Neuronal stem cell (in vitro differentiated cells): ENCODE measurements around the gene TMIGD3.

Experiments used
- DNase-seq: peaks from one replicate; pipeline ENCODE4 v3.0.0-alpha.2; 2013; ENCODE audit warnings: low spot score
- H2AFZ ChIP-seq: one replicate; pipeline ENCODE4 v1.6.1; 2013; ENCODE audit warnings: mild to moderate bottlenecking, low read length, inconsistent platforms
- H2AK5ac ChIP-seq: 2 replicates; pipeline ENCODE4 v1.6.1; 2013; ENCODE audit warnings: low read depth, mild to moderate bottlenecking, inconsistent platforms, low read length, moderate library complexity, mixed read lengths
- H2BK120ac ChIP-seq: 2 replicates; pipeline ENCODE4 v1.6.1; 2013; ENCODE audit warnings: low read depth, mild to moderate bottlenecking, inconsistent platforms, low read length, moderate library complexity, mixed read lengths
- H2BK12ac ChIP-seq: one replicate; pipeline ENCODE4 v1.6.1; 2013; ENCODE audit warnings: low read length, inconsistent platforms
- H2BK15ac ChIP-seq: 2 replicates; pipeline ENCODE4 v1.6.1; 2013; ENCODE audit warnings: mild to moderate bottlenecking, low read length, inconsistent platforms, mixed read lengths
- H2BK5ac ChIP-seq: one replicate; pipeline ENCODE4 v1.6.1; 2013; ENCODE audit warnings: inconsistent platforms, mild to moderate bottlenecking, low read length, moderate library complexity
- H3K14ac ChIP-seq: one replicate; pipeline ENCODE4 v1.6.1; 2013; ENCODE audit warnings: low read length, inconsistent platforms
- H3K18ac ChIP-seq: 2 replicates; pipeline ENCODE4 v1.6.1; 2013; ENCODE audit warnings: low read length, inconsistent platforms
- H3K23ac ChIP-seq: 2 replicates; pipeline ENCODE4 v1.6.1; 2013; ENCODE audit warnings: low read depth, mild to moderate bottlenecking, mixed read lengths, low read length, inconsistent platforms; ENCODE audit not compliant: poor library complexity
- H3K27ac ChIP-seq: replicated peaks from 3 replicates; pipeline ENCODE4 v1.5.1; 2013; ENCODE audit warnings: low read length, inconsistent platforms
- H3K27me3 ChIP-seq, 3 experiments: 2 replicates each; pipeline ENCODE4 v1.6.1; 2013; ENCODE audit warnings: low read length in 3 of 3, mild to moderate bottlenecking in 2 of 3, inconsistent platforms in 1 of 3, low read depth in 1 of 3, mixed read lengths in 1 of 3, moderate library complexity in 1 of 3; ENCODE audit not compliant: control insufficient read depth in 3 of 3, insufficient read depth in 3 of 3
- H3K36me3 ChIP-seq, 2 donors: replicated peaks in 1 of 2; 2 replicates each; pipeline ENCODE4 v1.6.1; 2013; ENCODE audit warnings: low read length in 2 of 2; ENCODE audit not compliant: control insufficient read depth in 2 of 2, insufficient read depth in 2 of 2
- H3K4ac ChIP-seq: 2 replicates; pipeline ENCODE4 v1.6.1; 2013; ENCODE audit warnings: inconsistent platforms, mild to moderate bottlenecking, low read length, moderate library complexity
- H3K4me1 ChIP-seq, 2 donors: 1 replicate in 1 of 2; 2 replicates in 1 of 2; pipeline ENCODE4 v1.6.1; 2013; ENCODE audit warnings: low read length in 2 of 2, low read depth in 1 of 2; ENCODE audit not compliant: control insufficient read depth in 2 of 2, insufficient read depth in 1 of 2
- H3K4me2 ChIP-seq: one replicate; pipeline ENCODE4 v1.6.1; 2013; ENCODE audit warnings: mild to moderate bottlenecking, low read length, inconsistent platforms; ENCODE audit not compliant: insufficient read depth, poor library complexity, severe bottlenecking
- H3K4me3 ChIP-seq, 2 donors: 2 replicates each; pipeline ENCODE4 v1.5.1; 2013; ENCODE audit warnings: low read length in 2 of 2, mild to moderate bottlenecking in 2 of 2, inconsistent platforms in 1 of 2, moderate library complexity in 1 of 2
- H3K79me1 ChIP-seq: one replicate; pipeline ENCODE4 v1.6.1; 2013; ENCODE audit warnings: low read depth, mild to moderate bottlenecking, inconsistent platforms, low read length, moderate library complexity
- H3K9ac ChIP-seq: one replicate; pipeline ENCODE4 v1.6.1; 2013; ENCODE audit warnings: mild to moderate bottlenecking, low read depth, low read length, inconsistent platforms; ENCODE audit not compliant: poor library complexity
- H3K9me3 ChIP-seq, 2 donors: replicated peaks in 1 of 2; 2 replicates each; pipeline versions ENCODE3 to v1.6.1; 2013; ENCODE audit warnings: low read length in 2 of 2, mild to moderate bottlenecking in 2 of 2, inconsistent platforms in 1 of 2, low read depth in 1 of 2, mixed read lengths in 1 of 2, moderate library complexity in 1 of 2; ENCODE audit not compliant: control insufficient read depth in 2 of 2, insufficient read depth in 1 of 2
- H4K8ac ChIP-seq: one replicate; pipeline ENCODE4 v1.6.1; 2013; ENCODE audit warnings: low read depth, mild to moderate bottlenecking, inconsistent platforms, low read length, moderate library complexity
- H4K91ac ChIP-seq: one replicate; pipeline ENCODE4 v1.6.1; 2013; ENCODE audit warnings: low read length, low read depth, mild to moderate bottlenecking, inconsistent platforms; ENCODE audit not compliant: poor library complexity
- WGBS, 2 donors: extraction: QIAGEN DNeasy Blood & Tissue Kit; methylation state at CpG; one replicate each; pipeline ENCODE4 v1.1.7; 2013; ENCODE audit warnings: missing lambda C conversion rate in 2 of 2, mixed read lengths in 1 of 2; ENCODE audit not compliant: insufficient read length in 2 of 2, insufficient replicate concordance in 1 of 2; ENCODE audit errors: extremely low coverage in 2 of 2; 5-methylcytosine and 5-hydroxymethylcytosine counted together

The TMIGD3 gene

DNA sequence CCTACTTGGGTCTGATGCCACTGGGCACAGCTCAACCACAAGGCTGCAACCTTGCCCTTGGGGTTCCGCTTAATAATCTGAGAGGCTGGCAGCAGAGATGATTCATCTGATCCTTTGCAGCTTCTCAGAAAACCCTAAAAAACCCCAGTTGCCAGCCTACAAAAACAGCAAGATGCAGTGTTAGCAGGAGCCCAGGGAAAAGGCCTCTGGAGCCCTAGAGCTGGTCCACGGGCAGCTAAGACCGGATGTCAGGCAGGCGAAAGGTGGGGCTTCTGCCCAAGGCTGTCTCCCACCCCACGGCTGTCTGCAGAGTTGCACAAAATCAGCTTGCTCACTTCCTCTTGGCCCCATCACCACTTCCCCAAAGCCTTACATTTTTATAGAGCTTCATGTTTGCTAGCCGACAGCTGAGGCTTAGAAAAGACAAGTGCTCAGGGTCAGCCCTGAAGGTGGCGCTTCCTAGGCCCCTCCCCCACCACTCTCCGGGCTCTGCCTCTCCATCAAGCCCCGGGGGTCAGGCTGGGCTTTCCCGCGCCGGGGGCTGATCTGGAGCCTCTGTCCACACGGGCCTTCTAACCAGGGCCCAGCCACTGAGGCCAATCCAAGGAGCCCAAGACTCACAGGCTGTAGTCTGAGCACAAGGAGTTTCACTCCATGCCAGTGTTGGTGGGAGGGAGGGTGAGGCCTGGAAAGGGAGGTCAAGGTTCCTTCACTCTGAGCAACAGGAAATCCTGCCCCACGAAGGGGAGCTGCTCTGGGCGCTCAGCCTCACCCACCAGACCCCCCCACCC lies 4.2 kb upstream of the TMIGD3 start:
- H3K4me3 ChIP-seq: peak overlapping the region; percentile 9 to 60
- H2BK12ac ChIP-seq: no peak overlapping the region
- peak overlapping the region; percentile 84 for H2AFZ ChIP-seq
- no CpG with 5 or more reads among the region's 15 CpGs for WGBS, 2 donors
- H3K23ac ChIP-seq: peak overlapping the region; percentile 52
- no peak overlapping the region for H4K8ac ChIP-seq
- peaks cover 0 to 10% of the 10 kb centered on the region in 2 donors for H3K4me1 ChIP-seq
- H3K4ac ChIP-seq: no peak overlapping the region
- peak overlapping the region; percentile 56 for H3K27ac ChIP-seq
- H3K4me2 ChIP-seq: peak overlapping the region; percentile 75
- no peaks in the 10 kb centered on the region for H3K36me3 ChIP-seq
- no peak overlapping the region for H2AK5ac ChIP-seq
- no peaks in the 10 kb centered on the region for H3K79me1 ChIP-seq
- H2BK15ac ChIP-seq: no peak overlapping the region
- no peak overlapping the region for H2BK120ac ChIP-seq
- H3K9ac ChIP-seq: peak overlapping the region; percentile 76
- H3K18ac ChIP-seq: peak overlapping the region; percentile 78
- H4K91ac ChIP-seq: peak overlapping the region; percentile 22
- no peak overlapping the region for H3K14ac ChIP-seq
- no peaks in the 10 kb centered on the region for H3K9me3 ChIP-seq
- peak overlapping the region; percentile 43 for H2BK5ac ChIP-seq
- peaks cover 0 to 2% (median 2%) of the 10 kb centered on the region in 3 experiments for H3K27me3 ChIP-seq
- peak; percentile 55 for DNase-seq

GRCh38 chr1:111506561-111506960 lies 3.1 kb upstream of the TMIGD3 start:
- H3K27ac ChIP-seq: no peak overlapping the region

GRCh38 chr1:111505641-111506119 lies 2.2 kb upstream of the TMIGD3 start:
- Histone ChIP-seq H2BK120ac (no peak overlapping the region), H3K4ac (no peak overlapping the region), H3K4me2 (no peak overlapping the region), H2AFZ (peak overlapping the region; percentile 6), H4K91ac (no peak overlapping the region), H3K27me3 (peaks cover 0 to 2% (median 2%) of the 10 kb centered on the region in 3 experiments), H2BK15ac (no peak overlapping the region), H3K18ac (no peak overlapping the region), H2AK5ac (no peak overlapping the region), H4K8ac (no peak overlapping the region), H3K4me3 (no peak overlapping the region), H3K23ac (no peak overlapping the region), H3K27ac (no peak overlapping the region), H2BK5ac (no peak overlapping the region), H2BK12ac (no peak overlapping the region), H3K4me1 (peaks cover 0 to 10% of the 10 kb centered on the region in 2 donors), H3K79me1 (no peaks in the 10 kb centered on the region), H3K9me3 (no peaks in the 10 kb centered on the region), H3K36me3 (no peaks in the 10 kb centered on the region), H3K14ac (no peak overlapping the region), H3K9ac (no peak overlapping the region)
- no CpG with 5 or more reads among the region's 6 CpGs for WGBS, 2 donors
- no peak for DNase-seq

More at GRCh38 chr1:111506561-111506960, 3.1 kb upstream of the TMIGD3 start:
- peaks cover 0 to 10% of the 10 kb centered on the region in 2 donors for H3K4me1 ChIP-seq
- no CpG with 5 or more reads among the region's 2 CpGs for WGBS, 2 donors
- no peak overlapping the region for H2BK120ac ChIP-seq
- no peak overlapping the region for H3K4ac ChIP-seq
- H3K23ac ChIP-seq: no peak overlapping the region
- no peak overlapping the region for H3K4me3 ChIP-seq
- no peak overlapping the region for H2AK5ac ChIP-seq
- no peak overlapping the region for H3K18ac ChIP-seq
- H3K79me1 ChIP-seq: no peaks in the 10 kb centered on the region
- peaks cover 0 to 2% (median 2%) of the 10 kb centered on the region in 3 experiments for H3K27me3 ChIP-seq
- H3K4me2 ChIP-seq: no peak overlapping the region
- no peak overlapping the region for H2BK12ac ChIP-seq
- DNase-seq: no peak
- H3K36me3 ChIP-seq: no peaks in the 10 kb centered on the region
- H3K14ac ChIP-seq: no peak overlapping the region
- no peak overlapping the region for H4K8ac ChIP-seq
- no peaks in the 10 kb centered on the region for H3K9me3 ChIP-seq
- no peak overlapping the region for H3K9ac ChIP-seq
- H4K91ac ChIP-seq: no peak overlapping the region
- no peak overlapping the region for H2BK5ac ChIP-seq
- H2AFZ ChIP-seq: no peak overlapping the region
- H2BK15ac ChIP-seq: no peak overlapping the region

DNA sequence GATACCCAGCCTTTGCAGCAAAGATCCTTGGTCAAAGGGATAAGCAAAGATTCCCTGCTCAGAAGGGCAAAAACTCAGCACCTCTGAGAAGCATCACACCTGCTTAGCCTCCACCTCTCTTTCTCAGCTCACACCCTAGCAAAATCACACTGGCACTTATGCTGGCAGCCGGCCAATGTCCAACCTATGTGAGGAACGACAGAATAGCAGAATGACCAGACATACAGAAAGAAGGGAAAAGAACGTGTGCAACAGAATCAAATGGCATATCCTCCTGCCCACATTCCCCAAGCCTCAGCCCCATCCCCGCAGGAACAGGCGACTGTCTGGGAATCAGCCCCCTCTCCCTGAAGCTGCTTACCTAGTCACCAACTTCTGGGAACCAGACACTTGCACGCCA lies 664 bp upstream of the TMIGD3 start:
- DNase-seq: no peak
- Histone ChIP-seq H3K4me2 (no peak overlapping the region), H3K4me1 (peaks cover 1 to 12% of the 10 kb centered on the region in 2 donors)

More for the DNA sequence above, 664 bp upstream of the TMIGD3 start:
- Histone ChIP-seq H3K18ac (no peak overlapping the region), H3K9ac (no peak overlapping the region), H3K36me3 (no peaks in the 10 kb centered on the region), H3K14ac (no peak overlapping the region), H3K9me3 (no peaks in the 10 kb centered on the region), H3K27ac (no peak overlapping the region), H2BK15ac (no peak overlapping the region), H4K8ac (no peak overlapping the region), H3K4ac (no peak overlapping the region), H2AK5ac (no peak overlapping the region), H3K4me3 (no peak overlapping the region), H3K23ac (peak overlapping the region; percentile 77), H2BK12ac (no peak overlapping the region), H3K27me3 (peaks cover 0 to 2% (median 2%) of the 10 kb centered on the region in 3 experiments), H3K79me1 (no peaks in the 10 kb centered on the region), H4K91ac (no peak overlapping the region), H2AFZ (no peak overlapping the region), H2BK120ac (no peak overlapping the region), H2BK5ac (no peak overlapping the region)
- WGBS, 2 donors: no CpG with 5 or more reads among the region's 6 CpGs
